Measurements from ENCODE around the gene ASB18.

DNA sequence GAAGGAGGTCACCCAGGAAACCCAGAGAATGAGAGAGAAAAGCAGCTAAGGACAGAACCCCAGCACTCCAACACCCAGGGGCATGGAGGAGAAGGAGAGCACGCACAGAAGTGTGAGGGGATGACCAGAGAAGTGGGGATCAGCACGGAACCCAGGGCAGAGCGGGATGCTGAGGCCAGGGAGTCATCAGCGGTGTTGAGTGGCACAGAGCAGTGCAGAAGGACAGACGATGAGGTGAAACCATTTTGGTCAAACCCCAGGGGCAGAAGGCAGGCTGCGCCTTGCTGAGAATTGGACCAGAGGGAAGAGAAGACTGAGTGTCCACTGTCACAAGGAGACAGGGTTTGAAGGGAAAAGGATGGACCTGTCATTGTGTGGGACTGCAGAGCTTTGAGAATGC lies 23.4 kb upstream of the ASB18 start:
- TF ChIP-seq, protein P1, sequence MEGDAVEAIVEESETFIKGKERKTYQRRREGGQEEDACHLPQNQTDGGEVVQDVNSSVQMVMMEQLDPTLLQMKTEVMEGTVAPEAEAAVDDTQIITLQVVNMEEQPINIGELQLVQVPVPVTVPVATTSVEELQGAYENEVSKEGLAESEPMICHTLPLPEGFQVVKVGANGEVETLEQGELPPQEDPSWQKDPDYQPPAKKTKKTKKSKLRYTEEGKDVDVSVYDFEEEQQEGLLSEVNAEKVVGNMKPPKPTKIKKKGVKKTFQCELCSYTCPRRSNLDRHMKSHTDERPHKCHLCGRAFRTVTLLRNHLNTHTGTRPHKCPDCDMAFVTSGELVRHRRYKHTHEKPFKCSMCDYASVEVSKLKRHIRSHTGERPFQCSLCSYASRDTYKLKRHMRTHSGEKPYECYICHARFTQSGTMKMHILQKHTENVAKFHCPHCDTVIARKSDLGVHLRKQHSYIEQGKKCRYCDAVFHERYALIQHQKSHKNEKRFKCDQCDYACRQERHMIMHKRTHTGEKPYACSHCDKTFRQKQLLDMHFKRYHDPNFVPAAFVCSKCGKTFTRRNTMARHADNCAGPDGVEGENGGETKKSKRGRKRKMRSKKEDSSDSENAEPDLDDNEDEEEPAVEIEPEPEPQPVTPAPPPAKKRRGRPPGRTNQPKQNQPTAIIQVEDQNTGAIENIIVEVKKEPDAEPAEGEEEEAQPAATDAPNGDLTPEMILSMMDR (IDR thresholded peaks at IDR 0.05), result no peak
- TF ChIP-seq POLR2A (IDR thresholded peaks at IDR 0.05), result no peak
